Measurements from ENCODE around the gene PDLIM5. TPM values are rescaled to one million over a fixed set of nuclear protein-coding genes. Genes with fewer than 3 reads are reported as not detected.

Gene PDLIM5
- total RNA-seq, 1 experiment from 2014 or later, result 44.7 TPM

- Histone ChIP-seq H3K4me3 (ENCODE audit: low read depth in 2 of 2, low read length in 2 of 2) (no peak overlapping the region), H3K27me3 (ENCODE audit: control insufficient read depth, insufficient read depth, low read length) (no peaks in the 10 kb centered on the region), H3K4me1 (ENCODE audit: control insufficient read depth, insufficient read depth, low read length) (peaks cover 4% of the 10 kb centered on the region; the same call in 1 of the 2 replicates), H3K9me3 (ENCODE audit: control insufficient read depth, insufficient read depth, low read depth, low read length) (no peaks in the 10 kb centered on the region), H3K36me3 (ENCODE audit: control insufficient read depth, insufficient read depth, low read length) (no peaks in the 10 kb centered on the region), H3K27ac (ENCODE audit: low read length) (no peak overlapping the region)
- ChIA-PET POLR2A (no interaction called here), CTCF (no interaction called here)
- no peak for TF ChIP-seq CTCF (IDR thresholded peaks at IDR 0.05)
- TF ChIP-seq POLR2AphosphoS5 (IDR thresholded peaks at IDR 0.05; ENCODE audit: low read depth, low read length), result no peak
- TF ChIP-seq REST (IDR thresholded peaks at IDR 0.05; ENCODE audit: insufficient read depth in 1 of 2, low read depth in 2 of 2, low read length in 1 of 2), result no peak
- TF ChIP-seq TCF7L2 (IDR thresholded peaks at IDR 0.05; ENCODE audit: low read depth, low read length), result no peak
- no peak for TF ChIP-seq SIN3A (IDR thresholded peaks at IDR 0.05; ENCODE audit: borderline replicate concordance, insufficient read depth, low read depth, low read length)
- DNase-seq (ENCODE audit: low read depth, low spot score), result no peak
- no peak for ATAC-seq
- in situ Hi-C loops (cut with HindIII; ENCODE audit: low pct_unique_long_range_greater_than_20kb, low sequenced_read_pairs) (no loop called here), intact Hi-C loops (cut with micrococcal nuclease; ENCODE audit: unreplicated experiment) (no loop called here)
- BruUV-seq (replicated peaks), result no TSS peak
Measured at GRCh38 chr4:94564252-94564651, 112.5 kb downstream of the PDLIM5 start.

- intact Hi-C loops (cut with micrococcal nuclease; ENCODE audit: unreplicated experiment) (no loop called here), in situ Hi-C loops (cut with HindIII; ENCODE audit: low pct_unique_long_range_greater_than_20kb, low sequenced_read_pairs) (no loop called here)
- no peak for TF ChIP-seq REST (IDR thresholded peaks at IDR 0.05; ENCODE audit: insufficient read depth in 1 of 2, low read depth in 2 of 2, low read length in 1 of 2)
- no peak overlapping the region for H3K4me3 ChIP-seq (ENCODE audit: low read depth in 2 of 2, low read length in 2 of 2)
- H3K36me3 ChIP-seq (ENCODE audit: control insufficient read depth, insufficient read depth, low read length), result no peaks in the 10 kb centered on the region
- H3K4me1 ChIP-seq (ENCODE audit: control insufficient read depth, insufficient read depth, low read length), result peaks cover under 1% of the 10 kb centered on the region; the same call in 1 of the 2 replicates
- no peaks in the 10 kb centered on the region for H3K9me3 ChIP-seq (ENCODE audit: control insufficient read depth, insufficient read depth, low read depth, low read length)
- H3K27ac ChIP-seq (ENCODE audit: low read length), result no peak overlapping the region
- DNase-seq (ENCODE audit: low read depth, low spot score) (no peak), ATAC-seq (no peak)
- POLR2A ChIA-PET, result no interaction called here
- no peaks in the 10 kb centered on the region for H3K27me3 ChIP-seq (ENCODE audit: control insufficient read depth, insufficient read depth, low read length)
- no TSS peak for BruUV-seq (replicated peaks)
- CTCF ChIA-PET, result no interaction called here
Measured at GRCh38 chr4:94566420-94566819, 114.7 kb downstream of the PDLIM5 start.
